CD4-positive, alpha-beta T cell (primary cell): ENCODE data around the gene CGA. TPM values are rescaled to one million over a fixed set of nuclear protein-coding genes. Genes with fewer than 3 reads are reported as not detected.

ENCODE experiments used
- ATAC-seq: fragments of 200-7000 bp; cut with Tn5 transposase; one replicate; pipeline ENCODE4 v1.10.0; 2022; ENCODE audit warnings: mild to moderate bottlenecking; ENCODE audit not compliant: poor library complexity
- CTCF ChIA-PET: fragments of 350-600 bp; sonication (Branson Sonifier 250); formaldehyde crosslinking; loops from one replicate; lab custom pipeline; 2021; ENCODE audit warnings: antibody characterized with exemption, inconsistent platforms; lab: Charles Lee
- POLR2A ChIA-PET: fragments of 350-600 bp; sonication (Branson Sonifier 250); formaldehyde crosslinking; loops from one replicate; lab custom pipeline; 2021; ENCODE audit warnings: antibody characterized with exemption, inconsistent platforms; lab: Charles Lee
- DNase-seq, 14 experiments: peaks; one replicate each; pipeline ENCODE4 v3.0.0-alpha.2; 2013 to 2020; ENCODE audit warnings: mixed read lengths in 2 of 14
- H3K27ac ChIP-seq, 2 donors: one replicate each; pipeline versions ENCODE4 v1.5.1 to v1.7.0; 2013; ENCODE audit warnings: low read length in 2 of 2, low read depth in 1 of 2, mild to moderate bottlenecking in 1 of 2
- H3K27me3 ChIP-seq, 2 experiments: 1 replicate in 1 of 2; 2 replicates in 1 of 2; pipeline versions ENCODE4 v1.6.1 to v1.7.0; 2013; ENCODE audit warnings: low read length in 2 of 2, control low read depth in 1 of 2, mild to moderate bottlenecking in 1 of 2, moderate library complexity in 1 of 2; ENCODE audit not compliant: insufficient read depth in 2 of 2, control insufficient read depth in 1 of 2
- H3K36me3 ChIP-seq: one replicate; pipeline ENCODE4 v1.6.1; 2013; ENCODE audit warnings: low read length, control low read depth; ENCODE audit not compliant: insufficient read depth
- H3K4me1 ChIP-seq: one replicate; pipeline ENCODE4 v1.6.1; 2013; ENCODE audit warnings: low read length, control low read depth; ENCODE audit not compliant: insufficient read depth
- H3K4me3 ChIP-seq: one replicate; pipeline ENCODE4 v1.5.1; 2013; ENCODE audit warnings: mild to moderate bottlenecking, low read length, moderate library complexity
- H3K9me3 ChIP-seq, 2 experiments: 1 replicate in 1 of 2; 2 replicates in 1 of 2; pipeline versions ENCODE4 v1.6.1 to v1.7.0; 2013; ENCODE audit warnings: low read length in 2 of 2, mild to moderate bottlenecking in 2 of 2, control low read depth in 1 of 2, moderate library complexity in 1 of 2; ENCODE audit not compliant: control insufficient read depth in 1 of 2, insufficient read depth in 1 of 2
- H3K27ac Mint-ChIP-seq: one replicate; pipeline ENCODE4 v1.8.0; 2020; ENCODE audit warnings: mixed read lengths
- H3K27me3 Mint-ChIP-seq: one replicate; pipeline ENCODE4 v1.8.0; 2021; ENCODE audit warnings: mixed read lengths
- H3K36me3 Mint-ChIP-seq: one replicate; pipeline ENCODE4 v1.8.0; 2021; ENCODE audit warnings: low read depth, mixed read lengths
- H3K4me1 Mint-ChIP-seq: one replicate; pipeline ENCODE4 v1.8.0; 2021; ENCODE audit warnings: low read depth, mixed read lengths
- H3K4me3 Mint-ChIP-seq: one replicate; pipeline ENCODE4 v1.8.0; 2020; ENCODE audit warnings: mild to moderate bottlenecking, mixed read lengths
- H3K9me3 Mint-ChIP-seq: one replicate; pipeline ENCODE4 v1.8.0; 2020; ENCODE audit warnings: mixed read lengths
- CTCF ChIP-seq: fragments of 200-600 bp; IDR thresholded peaks from one replicate; pipeline ENCODE4 v1.8.0; 2022; ENCODE audit warnings: antibody characterized with exemption, mild to moderate bottlenecking
- intact Hi-C, 2 experiments: fragments of 100-400 bp; cut with DNase I in 1 of 2; cut with micrococcal nuclease in 1 of 2; formaldehyde crosslinking; loops; one replicate each; pipeline versions ENCODE4 v1.15.1 to v1.9.0; 2023 to 2025; cut with DNase I, micrococcal nuclease
- total RNA-seq, 174 experiments: library from RNA in 2 of 174; stranded (reverse) in 2 of 174; gene quantifications; one replicate each; pipeline ENCODE4 v1.2.3 and lab custom pipeline; 2021 to 2026

Gene CGA
- total RNA-seq, 2 experiments from 2014 or later = not detected

GRCh38 chr6:87102151-87102621 is 7.3 kb upstream of the CGA start:
- Histone ChIP-seq H3K4me3 (no peak overlapping the region), H3K9me3 (no peaks in the 10 kb centered on the region), H3K27me3 (no peaks in the 10 kb centered on the region), H3K27ac (no peak overlapping the region), H3K4me1 (no peaks in the 10 kb centered on the region), H3K36me3 (no peaks in the 10 kb centered on the region)
- H3K27ac Mint-ChIP-seq = no peak overlapping the region
- POLR2A ChIA-PET = no interaction called here
- H3K9me3 Mint-ChIP-seq = no peaks in the 10 kb centered on the region
- H3K4me3 Mint-ChIP-seq = no peak overlapping the region
- CTCF ChIA-PET = no interaction called here
- no peaks in the 10 kb centered on the region for H3K36me3 Mint-ChIP-seq
- ATAC-seq (no peak), DNase-seq (peak in 1 of 14 experiments; percentile 4)
- H3K27me3 Mint-ChIP-seq = peaks cover 11% of the 10 kb centered on the region
- intact Hi-C loops = no loop called here
- no peaks in the 10 kb centered on the region for H3K4me1 Mint-ChIP-seq
- no peak for TF ChIP-seq CTCF

- CTCF ChIA-PET = no interaction called here
- POLR2A ChIA-PET = no interaction called here
Measured at GRCh38 chr6:87101067-87101466, 6.2 kb upstream of the CGA start.

DNA sequence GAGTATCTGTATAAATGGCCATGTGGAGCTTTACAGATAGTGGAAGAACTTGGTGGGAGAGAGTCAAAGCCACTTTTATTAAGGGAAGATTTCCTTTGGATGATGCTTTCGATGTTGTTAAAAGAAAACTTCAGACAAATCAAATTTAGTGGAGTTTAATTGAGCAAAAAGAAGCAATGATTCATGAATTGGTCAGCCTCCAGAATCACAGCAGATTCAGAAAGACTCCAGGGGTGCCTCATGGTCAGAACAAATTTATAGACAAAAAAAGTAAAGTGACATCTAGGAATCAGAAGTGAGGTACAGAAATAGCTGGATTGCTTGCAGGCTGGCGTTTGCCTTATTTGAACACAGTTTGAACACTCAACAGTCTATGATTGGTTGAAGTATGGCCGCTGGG is 5.3 kb upstream of the CGA start:
- no peak overlapping the region for H3K27ac ChIP-seq
- POLR2A ChIA-PET = no interaction called here
- H3K4me3 ChIP-seq = no peak overlapping the region
- H3K36me3 ChIP-seq = no peaks in the 10 kb centered on the region
- no peaks in the 10 kb centered on the region for H3K4me1 ChIP-seq
- no peaks in the 10 kb centered on the region for H3K9me3 ChIP-seq
- H3K4me3 Mint-ChIP-seq = no peak overlapping the region
- H3K36me3 Mint-ChIP-seq = no peaks in the 10 kb centered on the region
- H3K27me3 ChIP-seq = peaks cover 0 to 4% of the 10 kb centered on the region in 2 experiments
- no peaks in the 10 kb centered on the region for H3K4me1 Mint-ChIP-seq
- TF ChIP-seq CTCF = no peak
- CTCF ChIA-PET = interaction anchor here (0.6 to 1.4 kb wide), 2 partner anchors 9 to 142 kb away, joined by 3 read pairs; no protein-coding TSS in a partner anchor
- no peaks in the 10 kb centered on the region for H3K9me3 Mint-ChIP-seq
- no peak for ATAC-seq
- DNase-seq = no peak
- peaks cover 27% of the 10 kb centered on the region for H3K27me3 Mint-ChIP-seq
- intact Hi-C loops = no loop called here
- no peak overlapping the region for H3K27ac Mint-ChIP-seq

More at GRCh38 chr6:87101067-87101466, 6.2 kb upstream of the CGA start:
- H3K4me3 Mint-ChIP-seq = no peak overlapping the region
- no peaks in the 10 kb centered on the region for H3K9me3 ChIP-seq
- no peaks in the 10 kb centered on the region for H3K27me3 ChIP-seq
- no peaks in the 10 kb centered on the region for H3K4me1 Mint-ChIP-seq
- H3K27ac ChIP-seq = no peak overlapping the region
- no peaks in the 10 kb centered on the region for H3K4me1 ChIP-seq
- no peaks in the 10 kb centered on the region for H3K9me3 Mint-ChIP-seq
- no peaks in the 10 kb centered on the region for H3K36me3 Mint-ChIP-seq
- no peak overlapping the region for H3K4me3 ChIP-seq
- ATAC-seq = no peak
- H3K36me3 ChIP-seq = no peaks in the 10 kb centered on the region
- H3K27ac Mint-ChIP-seq = no peak overlapping the region
- DNase-seq = no peak
- intact Hi-C loops = no loop called here
- H3K27me3 Mint-ChIP-seq = peaks cover 22% of the 10 kb centered on the region
- no peak for TF ChIP-seq CTCF
